ENCODE measurements around the gene PAQR8.

The PAQR8 gene, protein sequence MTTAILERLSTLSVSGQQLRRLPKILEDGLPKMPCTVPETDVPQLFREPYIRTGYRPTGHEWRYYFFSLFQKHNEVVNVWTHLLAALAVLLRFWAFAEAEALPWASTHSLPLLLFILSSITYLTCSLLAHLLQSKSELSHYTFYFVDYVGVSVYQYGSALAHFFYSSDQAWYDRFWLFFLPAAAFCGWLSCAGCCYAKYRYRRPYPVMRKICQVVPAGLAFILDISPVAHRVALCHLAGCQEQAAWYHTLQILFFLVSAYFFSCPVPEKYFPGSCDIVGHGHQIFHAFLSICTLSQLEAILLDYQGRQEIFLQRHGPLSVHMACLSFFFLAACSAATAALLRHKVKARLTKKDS

DNA sequence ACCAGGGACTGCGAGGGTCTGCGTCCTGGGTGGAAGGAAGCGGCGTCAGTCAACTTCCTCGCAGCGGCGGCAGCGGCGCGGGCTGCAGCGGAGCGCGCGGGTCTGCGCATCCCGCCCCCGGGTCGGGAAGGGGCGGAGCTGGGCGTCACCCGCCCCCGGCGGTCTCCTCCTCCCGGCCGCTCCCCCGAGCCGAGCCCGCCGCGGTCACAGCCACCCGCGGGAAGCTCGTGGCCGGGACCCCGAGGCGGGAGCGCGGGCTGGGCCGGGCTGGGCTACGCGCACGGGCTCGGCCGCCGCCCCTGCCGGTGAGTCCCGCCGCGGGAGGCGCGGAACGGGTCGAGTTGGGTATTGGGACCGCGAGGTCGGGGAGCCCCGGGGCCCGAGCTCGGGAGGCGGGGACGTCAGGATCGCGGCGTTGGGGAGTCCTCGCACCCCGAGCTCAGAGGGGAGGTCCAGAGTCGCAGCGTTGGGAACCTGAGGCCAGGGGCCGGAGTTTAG is at the start of gene PAQR8:
PAQR8 (plus strand) TSS at position 207 of the 498 bp plus-strand sequence. CDS start 41,063 bp downstream, outside the sequence.
- peak; percentile 73 for DNase-seq

DNA sequence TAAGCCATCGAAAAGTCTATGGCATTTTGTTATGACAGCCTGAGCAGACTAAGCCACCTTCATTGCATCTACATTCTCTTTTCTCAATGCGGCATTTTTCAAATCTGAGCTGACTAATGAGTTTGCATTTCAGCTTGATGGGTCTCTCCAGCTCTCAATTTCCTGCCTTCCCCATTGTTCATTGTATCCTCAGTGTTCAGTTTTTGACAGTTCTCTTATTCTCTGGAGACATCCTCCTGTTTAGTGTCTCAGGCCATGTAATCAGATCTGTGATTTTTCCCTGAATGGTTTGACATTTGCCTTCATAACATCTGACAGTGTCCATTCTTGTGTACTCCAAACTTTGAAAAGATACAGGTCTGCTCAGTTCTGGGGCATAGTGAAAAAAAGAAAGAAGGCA is 49.5 kb upstream of the PAQR8 start:
- DNase-seq = no peak

DNA sequence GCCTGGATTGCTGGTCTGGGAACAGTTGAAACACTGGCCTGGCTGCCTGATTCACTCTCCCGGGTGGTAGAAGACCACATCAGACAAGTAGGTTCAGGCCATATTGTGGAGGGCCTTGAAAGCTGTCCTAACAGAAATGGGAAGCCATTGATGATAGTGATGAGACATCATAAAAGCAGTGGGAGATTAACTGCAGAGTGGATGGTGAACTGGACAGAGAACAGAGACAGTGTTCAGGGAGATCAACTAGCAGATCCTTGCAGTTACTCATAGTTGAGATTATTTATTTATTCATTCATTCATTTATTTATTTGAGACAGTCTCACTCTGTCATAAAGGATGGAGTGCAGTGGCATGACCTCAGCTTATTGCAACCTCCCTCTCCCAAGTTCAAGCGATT is 47.2 kb upstream of the PAQR8 start:
- DNase-seq = no peak

DNA sequence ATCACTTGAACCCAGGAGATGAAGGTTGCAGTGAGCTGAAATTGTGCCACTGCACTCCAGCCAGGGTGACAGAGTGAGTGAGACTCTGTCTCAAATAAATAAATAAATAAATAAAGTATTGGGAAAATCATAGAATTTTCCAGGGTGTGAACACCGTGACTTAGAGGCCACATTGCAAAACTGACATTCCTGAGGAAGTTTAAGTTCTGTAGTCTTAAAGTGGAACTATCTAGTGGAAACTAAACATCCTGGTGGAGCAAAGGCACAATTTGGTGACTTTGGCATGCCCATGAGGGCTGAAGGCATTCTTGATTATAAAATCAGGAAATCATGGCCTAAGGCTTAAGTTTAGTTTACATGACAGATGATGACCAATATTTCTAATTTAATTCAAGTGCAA is 44.7 kb upstream of the PAQR8 start:
- no peak for DNase-seq

DNA sequence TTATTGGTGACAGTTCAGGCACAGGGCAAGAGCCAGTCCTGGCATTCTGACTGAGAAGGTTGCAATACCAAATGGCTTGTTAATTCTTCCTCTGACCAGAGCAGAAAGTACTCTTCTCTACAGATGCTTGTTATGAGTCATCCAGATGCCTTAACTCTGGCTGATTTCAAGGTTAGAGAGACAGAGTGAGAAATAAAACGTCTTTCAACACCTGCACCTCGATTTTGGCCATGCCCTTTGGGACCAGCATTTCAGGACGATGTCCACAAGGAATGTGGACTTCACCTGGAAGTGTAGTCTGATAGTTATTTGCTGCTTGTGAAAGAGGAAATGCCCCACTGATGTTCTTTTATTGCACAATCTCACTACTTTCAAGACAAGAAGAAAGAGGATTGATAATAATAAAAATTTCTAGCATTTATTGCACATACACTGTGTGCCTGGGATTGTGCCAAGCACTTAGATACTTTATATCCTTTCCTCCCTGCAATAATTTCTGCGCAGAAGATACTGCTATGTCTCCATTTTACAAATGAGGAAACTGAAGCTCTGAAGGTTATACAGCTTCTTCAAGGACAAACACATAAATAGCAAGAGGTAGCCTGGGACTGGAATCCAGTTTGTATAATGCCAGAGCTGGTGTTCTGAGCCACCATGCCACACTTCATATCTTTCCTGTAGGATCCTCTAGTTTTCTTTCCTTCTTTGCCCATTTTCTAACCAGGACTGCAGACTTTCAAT is 43.9 kb upstream of the PAQR8 start:
- no peak for DNase-seq

DNA sequence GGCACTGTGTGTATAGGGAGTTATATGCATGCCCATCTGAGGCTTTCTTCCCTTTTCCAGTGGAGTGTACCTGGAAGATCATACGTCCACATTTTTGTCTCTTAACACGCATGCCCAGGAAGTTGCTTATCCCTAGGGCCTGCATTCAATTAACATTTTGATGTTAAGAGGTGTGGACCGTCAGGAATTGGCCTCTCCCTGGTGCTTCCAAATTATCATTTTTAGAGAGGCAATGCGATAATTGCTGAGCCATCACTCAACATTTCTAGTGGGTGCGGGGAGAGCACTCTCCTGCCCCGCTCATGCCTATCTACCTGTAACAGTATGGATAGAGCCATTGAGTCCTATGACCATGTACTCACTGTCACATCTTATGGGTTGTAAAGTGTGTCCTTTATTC is 37.8 kb upstream of the PAQR8 start:
- no peak for DNase-seq

DNA sequence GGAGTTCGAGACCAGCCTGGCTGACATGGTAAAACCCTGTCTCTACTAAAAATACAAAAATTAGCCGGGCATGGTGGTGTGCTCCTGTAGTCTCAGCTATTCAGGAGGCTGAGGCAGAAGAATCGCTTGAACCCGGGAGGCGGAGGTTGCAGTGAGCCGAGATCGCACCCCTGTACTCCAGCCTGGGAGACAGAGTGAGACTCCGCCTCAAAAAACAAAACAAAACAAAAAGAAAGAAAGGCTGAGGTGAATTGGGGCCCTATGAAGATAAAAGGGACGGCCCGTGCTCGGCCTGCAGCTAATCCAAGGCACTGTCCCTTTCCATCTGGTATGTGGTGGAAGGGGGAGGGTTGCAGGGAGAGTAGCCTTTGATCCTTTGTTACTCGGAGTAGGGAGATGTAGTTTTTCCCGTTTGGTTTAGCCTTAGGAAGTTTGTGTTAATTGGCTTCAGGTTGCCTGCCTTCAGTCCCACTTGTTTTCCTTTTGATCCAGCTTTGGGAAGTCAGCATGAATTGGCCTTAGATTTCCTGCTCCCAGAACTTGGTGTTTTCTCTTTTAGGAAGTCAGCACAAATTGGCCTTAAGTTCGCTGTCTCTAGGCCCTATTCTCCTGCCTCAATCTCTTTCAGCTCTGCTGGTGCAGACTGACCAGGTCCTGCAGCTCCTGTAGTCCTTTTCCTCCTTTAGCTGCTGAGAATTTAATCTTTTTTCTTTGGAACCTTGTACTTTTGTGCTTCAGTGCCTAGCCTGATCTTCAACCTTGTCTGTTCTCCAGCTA is 36.1 kb upstream of the PAQR8 start:
- DNase-seq = no peak

DNA sequence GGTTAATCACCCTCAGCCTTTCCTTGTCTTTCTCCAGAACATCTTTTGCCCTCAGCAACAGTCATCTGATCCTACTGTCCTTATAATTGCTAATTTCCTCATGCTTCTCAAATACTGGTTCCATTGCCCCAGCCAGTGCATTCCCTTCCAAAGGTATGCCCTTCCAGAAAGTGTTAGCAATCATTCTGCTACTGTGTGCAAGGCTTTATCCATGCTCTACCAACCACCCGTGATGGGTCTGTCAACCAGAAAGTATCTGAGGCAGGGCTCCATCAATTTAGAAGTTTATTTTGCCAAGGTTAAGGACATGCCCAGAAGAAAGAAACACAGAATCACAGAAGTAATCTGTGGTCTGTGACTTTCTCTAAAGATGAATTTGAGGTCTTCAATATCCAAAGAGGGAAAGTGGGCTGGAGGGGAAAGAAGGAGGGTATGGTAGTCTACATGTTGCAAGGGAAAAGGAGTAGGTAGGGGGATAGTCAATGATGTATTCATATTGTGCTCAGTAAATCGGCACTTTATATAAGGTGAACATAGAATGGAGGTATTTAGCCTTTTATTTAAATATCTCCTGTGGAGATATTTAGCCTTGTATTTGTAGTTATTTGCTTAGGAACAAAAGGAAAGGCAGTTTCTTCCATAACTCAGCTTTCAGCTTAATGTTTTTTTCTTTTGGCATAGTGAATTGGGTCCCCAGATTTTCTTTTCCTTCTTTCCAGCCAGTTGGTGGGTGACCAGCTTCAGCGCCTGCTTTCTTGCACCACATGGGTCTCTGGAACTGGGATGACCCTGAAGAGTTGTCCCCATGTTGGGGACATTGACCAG is 35.2 kb upstream of the PAQR8 start:
- no peak for DNase-seq

DNA sequence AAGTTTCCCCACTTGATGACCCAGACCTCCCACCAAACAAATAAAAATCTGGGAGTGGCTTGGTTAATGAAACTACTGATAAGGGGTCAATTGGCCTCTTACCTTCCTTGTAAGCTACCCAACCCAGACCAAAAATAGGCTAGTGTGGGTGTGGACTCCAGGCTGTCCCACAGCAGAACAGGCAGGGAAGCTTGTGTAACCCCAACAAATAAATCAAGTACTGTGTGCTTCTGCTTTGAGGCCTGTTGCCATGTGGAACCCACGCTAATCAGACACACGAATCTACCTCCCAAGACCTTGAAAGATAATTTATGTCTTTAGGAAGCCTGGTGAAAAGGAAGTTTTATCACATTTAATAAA is 33.7 kb upstream of the PAQR8 start:
- no peak for DNase-seq

DNA sequence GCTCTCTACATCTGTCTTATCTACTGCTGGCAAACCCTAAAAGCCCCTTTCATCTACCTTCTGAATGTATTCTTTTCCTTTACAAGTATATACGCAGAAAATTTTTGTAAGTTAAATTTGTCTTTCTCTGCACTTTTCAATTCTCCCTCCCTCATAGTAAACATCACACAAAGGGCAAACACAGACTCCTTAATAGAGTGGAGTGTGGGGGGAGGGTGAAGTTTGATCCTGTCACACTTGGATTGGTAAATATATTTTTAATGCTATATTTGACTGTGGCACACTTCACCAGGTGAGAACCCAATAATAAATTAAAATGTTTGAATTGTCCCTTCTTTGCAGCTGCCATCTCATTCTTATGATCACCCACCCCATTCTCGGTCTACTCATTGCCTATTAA is 33.2 kb upstream of the PAQR8 start:
- no peak for DNase-seq

DNA sequence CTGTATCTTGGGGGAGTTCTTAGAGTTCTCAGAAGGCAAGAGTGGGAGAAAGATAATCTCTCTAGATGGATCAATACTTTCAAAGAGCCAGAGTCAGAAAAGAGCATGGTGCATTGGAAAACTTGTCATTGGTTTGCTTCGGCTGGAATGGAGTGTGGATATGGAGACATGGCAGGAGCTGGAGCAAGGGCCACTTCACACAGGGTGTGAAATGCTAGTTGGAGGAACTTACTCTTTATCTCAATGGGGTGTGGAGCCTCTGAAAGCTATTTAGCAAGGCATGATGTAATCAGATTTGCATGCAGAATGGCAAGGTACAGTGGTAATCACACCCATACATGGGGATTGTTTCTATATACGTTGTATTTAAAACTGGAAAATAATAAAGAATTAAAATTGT is 31.5 kb upstream of the PAQR8 start:
- no peak for DNase-seq

DNA sequence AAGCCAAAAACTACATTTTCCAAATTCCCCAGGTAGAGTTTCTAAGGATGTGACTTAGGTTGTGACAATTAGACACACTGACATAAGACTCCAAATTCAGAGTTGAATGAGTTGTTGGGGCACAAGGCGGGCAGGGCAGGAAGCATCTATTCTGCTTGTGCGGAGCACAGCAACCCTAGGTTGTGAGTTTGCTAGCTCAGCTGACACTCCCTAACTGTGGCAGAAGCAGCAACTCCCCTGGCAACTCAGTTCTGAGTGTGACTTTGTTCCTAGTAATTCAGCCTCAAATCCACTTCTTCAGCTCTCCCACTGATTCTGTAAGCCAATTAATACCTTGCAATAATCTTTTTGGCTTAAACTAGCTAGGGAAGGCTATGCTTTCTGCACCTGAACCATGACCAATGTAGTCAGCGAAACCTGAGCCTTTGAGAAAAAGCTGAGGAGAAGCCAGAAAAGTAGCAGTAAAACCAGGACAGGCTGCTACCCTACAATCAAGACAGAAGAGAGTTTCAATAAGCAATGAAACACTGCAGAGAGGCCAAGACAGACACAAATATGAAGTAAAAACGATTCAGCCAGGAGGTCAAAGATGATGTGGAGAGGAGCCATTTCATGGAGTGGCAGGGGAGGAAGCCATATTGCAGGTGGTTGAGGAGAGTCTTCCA is 30.0 kb upstream of the PAQR8 start:
- DNase-seq = no peak

DNA sequence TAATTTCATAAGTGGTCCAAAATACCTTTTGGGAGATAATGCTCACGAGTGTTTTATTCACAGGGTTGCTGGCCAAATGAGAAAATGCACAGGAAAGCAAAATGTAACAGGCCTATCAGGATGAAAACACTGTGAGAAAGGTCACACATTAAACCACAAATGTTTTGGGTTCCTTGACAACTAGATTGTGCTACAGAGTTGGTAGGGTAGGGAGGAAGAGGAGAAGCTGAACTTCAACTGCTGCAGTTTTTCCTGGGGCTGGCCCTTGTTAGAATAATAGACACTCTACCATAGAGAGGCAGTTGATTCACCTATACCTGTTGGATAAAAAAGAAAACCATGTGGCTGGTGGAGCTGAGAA is 28.1 kb upstream of the PAQR8 start:
- DNase-seq = no peak

DNA sequence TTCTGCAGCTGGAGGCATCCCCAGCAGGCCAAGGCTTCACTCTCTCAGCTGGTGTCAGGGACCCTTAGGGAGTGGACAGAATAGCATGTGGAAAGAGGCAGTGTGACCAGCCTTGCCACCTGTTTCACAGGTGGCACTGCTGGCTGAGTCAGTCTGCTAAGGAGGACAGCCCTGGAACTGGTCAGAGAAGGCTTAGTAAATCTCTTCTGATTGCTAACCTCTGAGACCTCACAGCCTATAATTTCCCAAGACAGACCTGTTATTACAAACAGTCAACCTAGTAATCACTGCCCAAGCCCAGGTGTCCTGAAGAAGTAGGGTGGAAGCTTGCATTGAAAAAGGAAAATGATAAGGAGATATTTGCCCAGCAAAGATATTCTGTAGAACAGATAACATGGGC is 26.4 kb upstream of the PAQR8 start:
- DNase-seq = no peak

DNA sequence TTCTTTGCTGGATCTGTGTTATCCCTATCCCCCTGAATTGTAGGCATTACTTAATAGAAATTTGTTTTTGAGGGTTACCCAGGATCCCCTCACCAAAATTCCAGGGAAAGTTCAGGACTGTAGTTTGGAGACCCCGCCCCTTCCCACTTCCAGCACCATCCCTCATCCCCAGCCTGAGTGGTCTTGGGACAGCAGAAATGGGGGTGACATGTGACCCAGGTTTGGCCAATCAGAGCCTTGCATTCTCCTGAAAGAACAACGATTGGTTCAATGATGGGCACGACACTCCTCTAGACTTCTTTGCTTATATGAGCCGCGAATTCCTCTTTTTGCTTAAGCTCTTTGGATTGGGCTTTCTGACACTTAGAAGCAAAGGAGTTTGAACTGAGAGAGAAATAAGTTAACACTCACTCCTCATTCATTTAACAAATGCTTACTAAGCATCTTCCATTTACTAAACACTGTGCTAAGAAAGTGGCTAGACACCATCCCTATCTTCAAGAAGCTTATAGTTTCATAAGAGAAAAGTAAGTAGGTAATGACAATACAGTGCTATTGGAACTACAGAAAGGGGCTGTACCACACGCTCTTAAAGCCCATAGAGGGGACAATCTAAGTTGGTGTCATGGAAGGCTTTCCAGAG is 24.9 kb upstream of the PAQR8 start:
- DNase-seq = no peak

DNA sequence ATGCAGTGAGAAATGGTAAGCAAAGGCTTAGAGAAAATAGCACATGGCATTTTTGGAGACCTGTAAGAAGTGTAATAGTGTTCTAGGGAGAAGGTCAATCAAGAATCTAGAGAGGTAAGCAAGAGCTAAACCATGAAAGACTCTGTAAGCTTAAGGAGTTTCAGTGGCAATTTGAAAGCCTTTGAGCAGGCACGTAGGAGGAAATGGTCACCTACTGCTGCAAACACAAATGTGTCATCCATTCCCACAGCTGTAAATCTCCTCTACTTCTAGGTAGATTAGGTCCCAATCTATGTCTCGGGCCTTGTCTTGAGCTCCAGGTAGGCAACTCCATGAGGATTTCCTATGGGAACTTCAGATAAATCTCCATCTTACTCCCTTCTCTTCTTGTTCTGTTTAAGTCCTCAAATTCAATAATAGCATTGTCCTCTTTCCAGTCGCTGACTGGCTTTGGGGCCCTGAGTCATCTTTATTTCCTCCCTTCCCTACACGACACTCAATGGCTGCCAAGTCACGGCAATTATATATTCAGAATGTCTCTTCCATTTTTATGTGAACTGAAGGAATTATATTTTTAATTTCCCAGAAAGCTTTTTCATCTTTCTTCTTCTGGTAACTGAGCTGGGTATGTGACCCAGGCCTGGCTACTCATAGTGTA is 24.2 kb upstream of the PAQR8 start:
- no peak for DNase-seq

DNA sequence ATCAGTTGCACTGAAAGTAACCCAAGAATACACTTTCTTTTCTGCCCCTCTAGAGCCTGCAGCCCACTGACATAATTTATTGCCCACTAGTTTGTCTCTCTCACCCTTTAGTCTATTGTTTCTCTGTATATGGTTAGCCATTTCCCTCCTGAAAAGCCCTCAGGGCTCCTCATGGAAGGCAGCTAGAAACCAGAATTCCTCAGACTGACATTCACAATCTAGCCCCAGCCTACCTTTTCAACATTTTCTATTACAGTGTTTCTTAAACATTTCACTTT is 21.4 kb upstream of the PAQR8 start:
- no peak for DNase-seq

DNA sequence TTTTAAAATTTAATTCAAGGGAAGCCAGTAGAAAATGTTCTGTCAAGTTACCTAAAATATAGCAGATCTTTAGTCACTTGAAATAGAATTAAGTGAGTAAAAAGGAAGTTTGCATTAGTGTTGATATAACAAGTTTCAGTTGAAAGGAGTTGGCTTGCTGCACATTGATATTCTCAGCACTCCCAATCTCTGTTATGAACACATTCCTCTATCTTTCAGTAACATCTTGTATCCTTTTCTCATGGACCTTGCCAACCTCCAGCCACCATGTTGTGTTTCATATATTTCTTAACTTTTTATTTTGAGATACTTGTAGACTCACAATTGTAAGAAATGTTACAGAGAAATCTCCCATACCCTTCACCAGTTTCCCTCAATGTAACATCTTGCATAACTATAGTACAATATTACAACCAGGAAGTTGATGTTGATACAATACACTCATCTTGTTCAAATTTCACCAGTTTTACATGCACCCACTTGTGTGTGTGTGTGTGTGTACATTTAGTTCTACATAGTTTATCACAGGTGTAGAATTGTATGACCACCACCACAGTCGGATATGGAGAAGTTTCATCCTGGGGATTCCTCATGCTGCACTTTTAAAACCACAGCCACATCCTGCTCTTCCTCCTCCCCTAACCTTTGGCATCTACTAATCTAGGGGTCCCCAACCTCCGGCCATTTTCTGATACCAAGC is 20.2 kb upstream of the PAQR8 start:
- DNase-seq = no peak

DNA sequence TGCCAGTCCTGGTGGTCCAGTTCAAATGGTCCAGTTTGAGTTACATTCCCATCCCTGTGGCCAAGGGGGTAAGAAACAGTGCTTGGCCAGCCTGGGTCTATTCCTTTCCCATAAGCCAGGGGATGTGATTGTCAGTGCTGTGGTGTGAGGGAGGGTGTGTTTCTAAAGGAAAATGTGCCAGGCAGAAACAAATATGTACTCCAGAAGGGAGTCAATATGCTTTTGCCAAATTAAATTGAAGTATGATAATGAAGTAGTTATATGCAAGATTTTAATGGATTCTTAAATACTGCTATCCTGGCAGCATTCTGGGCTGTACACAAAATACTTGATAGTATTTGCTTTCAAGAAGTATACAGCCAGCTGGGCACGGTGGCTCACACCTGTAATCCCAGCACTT is 16.6 kb upstream of the PAQR8 start:
- no peak for DNase-seq

DNA sequence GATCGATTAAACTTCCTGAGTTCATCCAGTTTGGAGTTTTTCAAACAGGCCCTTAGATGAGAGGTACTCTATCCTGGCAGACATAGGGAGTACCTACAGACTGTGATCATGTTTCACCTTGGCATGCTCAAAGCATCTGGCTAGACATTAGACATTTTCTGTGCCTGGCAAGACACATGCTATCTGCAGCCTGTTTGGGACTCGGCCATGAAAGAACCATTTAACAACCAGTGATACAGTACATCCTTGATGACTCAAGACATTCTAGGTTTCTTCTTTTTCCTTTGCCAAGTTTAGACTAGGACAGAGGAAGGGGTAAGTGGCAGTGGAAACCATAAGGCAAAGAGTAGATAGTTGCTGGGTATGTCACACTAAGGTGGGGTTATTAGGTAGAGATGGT is 15.4 kb upstream of the PAQR8 start:
- no peak for DNase-seq

DNA sequence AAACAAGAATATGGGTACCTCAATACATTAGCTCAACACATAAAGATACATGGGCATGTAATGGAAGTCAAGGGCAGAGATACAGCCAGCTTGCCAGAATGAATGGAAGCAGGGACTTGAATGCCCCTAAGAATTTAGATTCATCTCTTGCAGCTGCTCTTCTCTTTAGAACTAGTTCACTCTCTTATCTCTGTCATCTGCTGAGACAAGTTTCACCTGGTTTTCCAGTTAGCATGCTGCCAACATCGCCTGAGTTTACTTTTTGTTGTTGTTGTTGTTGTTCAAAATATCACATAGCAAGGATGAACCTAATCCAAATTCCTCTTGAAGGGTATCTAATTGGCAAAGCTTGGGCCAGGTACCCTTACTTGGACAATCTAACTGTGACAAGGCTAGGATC is 14.1 kb upstream of the PAQR8 start:
- no peak for DNase-seq
